GM12873 (cell line): ENCODE data around the gene HRK.

ENCODE experiments used
- TF ChIP-seq, protein P1 (sequence below): IDR thresholded peaks from 2 replicates; pipeline ENCODE4 v1.5.1; 2012; ENCODE audit warnings: low read depth, mild to moderate bottlenecking, moderate library complexity, low read length, control low read depth; ENCODE audit not compliant: insufficient read depth; ENCODE audit errors: missing control alignments

HRK gene

DNA sequence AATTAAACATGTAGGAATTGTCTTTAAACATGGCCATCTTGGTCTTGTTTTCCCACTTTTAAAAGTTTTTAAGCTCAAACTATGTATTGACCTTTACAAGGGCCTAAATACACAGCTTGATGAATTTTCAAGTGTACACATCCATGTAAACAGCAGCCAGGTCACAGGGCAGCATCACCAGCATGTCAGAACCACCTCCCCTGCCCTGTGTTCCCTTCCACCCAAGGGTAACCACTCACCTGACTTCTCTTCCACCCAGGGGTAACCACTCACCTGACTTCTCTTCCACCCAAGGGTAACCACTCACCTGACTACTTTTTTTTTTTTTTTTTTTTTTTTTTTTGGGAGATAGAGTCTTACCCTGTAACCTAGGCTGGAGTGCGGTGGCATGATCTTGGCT, 34.1 kb upstream of the HRK start:
- TF ChIP-seq, protein P1, sequence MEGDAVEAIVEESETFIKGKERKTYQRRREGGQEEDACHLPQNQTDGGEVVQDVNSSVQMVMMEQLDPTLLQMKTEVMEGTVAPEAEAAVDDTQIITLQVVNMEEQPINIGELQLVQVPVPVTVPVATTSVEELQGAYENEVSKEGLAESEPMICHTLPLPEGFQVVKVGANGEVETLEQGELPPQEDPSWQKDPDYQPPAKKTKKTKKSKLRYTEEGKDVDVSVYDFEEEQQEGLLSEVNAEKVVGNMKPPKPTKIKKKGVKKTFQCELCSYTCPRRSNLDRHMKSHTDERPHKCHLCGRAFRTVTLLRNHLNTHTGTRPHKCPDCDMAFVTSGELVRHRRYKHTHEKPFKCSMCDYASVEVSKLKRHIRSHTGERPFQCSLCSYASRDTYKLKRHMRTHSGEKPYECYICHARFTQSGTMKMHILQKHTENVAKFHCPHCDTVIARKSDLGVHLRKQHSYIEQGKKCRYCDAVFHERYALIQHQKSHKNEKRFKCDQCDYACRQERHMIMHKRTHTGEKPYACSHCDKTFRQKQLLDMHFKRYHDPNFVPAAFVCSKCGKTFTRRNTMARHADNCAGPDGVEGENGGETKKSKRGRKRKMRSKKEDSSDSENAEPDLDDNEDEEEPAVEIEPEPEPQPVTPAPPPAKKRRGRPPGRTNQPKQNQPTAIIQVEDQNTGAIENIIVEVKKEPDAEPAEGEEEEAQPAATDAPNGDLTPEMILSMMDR, result no peak

DNA sequence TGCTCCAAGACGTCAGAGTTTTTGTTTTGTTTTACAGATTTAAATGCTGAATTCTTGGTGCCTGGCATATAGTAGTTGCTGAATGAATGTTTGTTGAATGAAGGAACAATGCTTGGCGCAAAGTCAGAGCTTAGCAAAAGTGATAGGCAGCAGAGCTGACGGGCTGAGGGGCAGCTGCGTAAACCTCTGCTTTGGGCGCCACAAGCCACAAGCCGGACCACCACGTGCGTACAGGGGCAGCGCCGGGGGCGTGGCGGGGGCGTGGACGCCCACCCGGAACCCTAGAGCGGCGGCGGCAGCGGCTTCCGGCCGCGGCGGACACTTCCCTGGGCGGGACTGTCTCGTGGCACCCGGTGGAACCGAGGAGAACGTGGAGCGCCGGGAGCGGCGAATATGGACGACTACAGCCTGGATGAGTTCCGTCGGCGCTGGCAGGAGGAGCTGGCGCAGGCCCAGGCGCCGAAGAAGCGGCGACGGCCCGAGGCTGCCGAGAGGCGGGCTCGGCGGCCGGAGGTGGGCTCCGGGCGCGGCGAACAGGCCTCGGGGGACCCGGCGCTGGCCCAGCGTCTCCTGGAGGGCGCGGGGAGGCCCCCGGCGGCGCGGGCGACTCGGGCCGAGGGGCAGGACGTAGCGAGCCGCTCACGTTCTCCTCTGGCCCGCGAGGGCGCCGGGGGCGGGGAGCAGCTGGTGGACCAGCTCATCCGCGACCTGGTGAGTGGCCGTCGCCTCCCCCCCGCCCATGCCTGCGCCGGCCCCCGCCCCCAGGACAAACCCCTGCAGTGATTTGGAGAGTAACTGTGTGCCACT, 29.6 kb upstream of the HRK start, which contains the start of gene FBXW8:
Gene FBXW8, plus strand, starts transcription at position 306 of the 807 bp plus-strand sequence. Its CDS starts 88 bp downstream, at position 394.
- TF ChIP-seq, protein P1, result no peak

DNA sequence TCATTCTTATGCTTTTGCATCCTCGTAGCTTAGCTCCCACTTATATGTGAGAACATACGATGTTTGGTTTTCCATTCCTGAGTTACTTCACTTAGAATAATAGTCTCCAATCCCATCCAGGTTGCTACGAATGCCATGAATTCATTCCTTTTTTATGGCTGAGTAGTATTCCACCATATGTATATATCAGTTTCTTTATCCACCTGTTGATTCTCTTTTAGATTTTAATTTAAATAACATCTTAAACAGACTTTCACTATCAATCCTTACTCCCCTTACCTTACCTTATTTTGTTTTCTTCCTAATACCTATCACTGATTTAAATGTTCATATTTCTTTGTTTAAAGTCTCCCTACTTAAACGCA, 29.0 kb upstream of the HRK start:
- TF ChIP-seq, protein P1, result no peak

DNA sequence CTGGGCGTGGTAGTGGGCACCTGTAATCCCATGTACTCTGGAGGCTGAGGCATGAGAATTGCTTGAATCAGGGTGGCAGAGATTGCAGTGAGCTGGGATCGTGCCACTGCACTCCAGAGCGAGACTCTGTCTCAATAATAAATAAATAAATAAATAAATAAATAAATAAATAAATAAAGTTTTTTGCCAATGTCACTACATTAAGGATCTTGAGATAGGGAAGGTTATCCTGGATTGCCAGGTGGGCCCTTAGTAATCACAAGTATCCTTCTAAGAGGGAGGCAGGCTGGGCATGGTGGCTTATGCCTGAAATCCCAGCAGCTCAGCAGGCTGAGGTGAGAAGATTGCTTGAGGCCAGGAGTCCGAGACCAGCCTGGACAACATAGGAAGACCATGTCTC, 25.0 kb upstream of the HRK start:
- TF ChIP-seq, protein P1, result no peak

DNA sequence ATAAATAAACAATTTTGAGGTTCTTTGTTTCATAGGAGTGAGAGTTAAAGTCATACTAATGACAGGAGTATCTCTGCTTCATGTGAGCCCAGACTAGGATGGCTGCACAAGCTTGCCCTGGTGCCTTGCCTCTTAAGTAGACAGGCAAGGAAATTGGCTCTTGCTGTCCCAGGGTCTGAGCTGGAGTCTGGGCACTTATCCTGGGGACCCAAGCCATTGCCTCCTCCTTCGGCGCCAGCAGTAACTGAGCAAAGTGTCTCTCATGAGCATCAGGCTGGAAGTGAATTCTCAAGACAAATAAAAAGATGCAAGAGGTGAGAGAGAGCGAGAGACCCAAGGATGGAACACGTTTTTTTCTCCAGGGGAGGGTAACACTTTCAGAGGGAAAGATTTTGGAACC, 22.6 kb upstream of the HRK start:
- TF ChIP-seq, protein P1, result no peak

DNA sequence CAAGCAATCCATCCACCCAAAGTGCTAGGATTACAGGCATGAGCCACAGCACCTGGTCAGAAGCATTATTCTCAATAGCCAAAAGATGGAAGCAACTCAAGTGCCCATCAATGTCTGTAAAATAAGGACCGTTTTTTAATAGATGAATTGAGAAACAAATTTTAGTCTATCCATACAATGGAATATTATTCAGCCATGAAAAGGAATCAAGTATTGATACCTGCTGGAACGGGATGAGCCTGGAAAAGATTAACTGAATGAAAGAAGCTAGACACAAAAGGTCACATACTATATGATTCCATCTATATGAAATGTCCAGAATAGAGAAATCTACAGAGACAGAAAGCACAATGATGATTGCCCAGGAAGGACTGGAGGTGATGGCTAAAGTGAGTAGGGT, 20.4 kb upstream of the HRK start:
- TF ChIP-seq, protein P1, result no peak

DNA sequence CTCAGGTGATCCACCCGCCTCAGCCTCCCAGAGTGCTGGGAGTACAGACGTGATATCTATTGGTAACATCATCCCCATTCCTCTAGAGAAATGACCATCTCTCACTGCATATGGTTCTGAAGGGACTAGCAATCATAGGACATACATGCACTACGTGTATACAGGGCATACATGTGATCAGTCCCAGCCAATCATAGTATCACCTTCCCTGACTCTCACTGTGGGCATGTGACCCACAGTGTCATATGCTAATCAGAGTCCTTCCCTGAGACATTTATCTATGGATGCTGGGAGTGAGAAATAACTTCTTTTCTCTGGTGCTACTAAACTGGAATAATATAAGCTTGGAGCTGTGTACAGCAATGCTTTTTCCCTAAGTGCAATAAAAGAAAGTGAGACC, 17.4 kb upstream of the HRK start:
- TF ChIP-seq, protein P1, result no peak

DNA sequence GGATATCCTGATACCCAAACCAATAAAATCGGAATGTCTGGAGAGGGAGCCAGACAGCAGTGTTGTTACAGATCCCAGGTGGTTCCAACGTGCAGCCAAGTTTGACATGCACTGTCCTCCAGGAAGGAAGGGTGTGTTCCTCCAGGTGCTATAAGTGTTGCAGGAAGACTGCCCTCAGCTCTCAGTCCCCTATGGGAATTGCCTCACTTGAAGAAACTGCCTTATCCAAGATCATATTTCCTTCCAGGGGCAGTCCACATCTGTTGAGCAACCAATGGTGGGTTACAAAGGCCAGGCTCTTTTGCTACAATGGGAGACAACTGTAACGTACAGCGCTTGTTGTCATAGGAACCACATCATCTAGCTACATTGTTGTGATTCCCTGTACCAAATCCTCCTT, 16.2 kb upstream of the HRK start:
- TF ChIP-seq, protein P1, result no peak
